Measurements from ENCODE around the gene INPP4B. TPM values are rescaled to one million over a fixed set of nuclear protein-coding genes. Genes with fewer than 3 reads are reported as not detected.

Gene INPP4B
- total RNA-seq, 1 donor from 2014 or later = 12.0 TPM

GRCh38 chr4:142291299-142292050, 554.6 kb downstream of the INPP4B start:
- H3K4me3 ChIP-seq (ENCODE audit: low read depth, low read length) = no peak overlapping the region
- TF ChIP-seq, protein P1, sequence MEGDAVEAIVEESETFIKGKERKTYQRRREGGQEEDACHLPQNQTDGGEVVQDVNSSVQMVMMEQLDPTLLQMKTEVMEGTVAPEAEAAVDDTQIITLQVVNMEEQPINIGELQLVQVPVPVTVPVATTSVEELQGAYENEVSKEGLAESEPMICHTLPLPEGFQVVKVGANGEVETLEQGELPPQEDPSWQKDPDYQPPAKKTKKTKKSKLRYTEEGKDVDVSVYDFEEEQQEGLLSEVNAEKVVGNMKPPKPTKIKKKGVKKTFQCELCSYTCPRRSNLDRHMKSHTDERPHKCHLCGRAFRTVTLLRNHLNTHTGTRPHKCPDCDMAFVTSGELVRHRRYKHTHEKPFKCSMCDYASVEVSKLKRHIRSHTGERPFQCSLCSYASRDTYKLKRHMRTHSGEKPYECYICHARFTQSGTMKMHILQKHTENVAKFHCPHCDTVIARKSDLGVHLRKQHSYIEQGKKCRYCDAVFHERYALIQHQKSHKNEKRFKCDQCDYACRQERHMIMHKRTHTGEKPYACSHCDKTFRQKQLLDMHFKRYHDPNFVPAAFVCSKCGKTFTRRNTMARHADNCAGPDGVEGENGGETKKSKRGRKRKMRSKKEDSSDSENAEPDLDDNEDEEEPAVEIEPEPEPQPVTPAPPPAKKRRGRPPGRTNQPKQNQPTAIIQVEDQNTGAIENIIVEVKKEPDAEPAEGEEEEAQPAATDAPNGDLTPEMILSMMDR (conservative IDR thresholded peaks at IDR 0.05; ENCODE audit: low read depth, low read length) = no peak
- no peak for DNase-seq (ENCODE audit: low read depth)

DNA sequence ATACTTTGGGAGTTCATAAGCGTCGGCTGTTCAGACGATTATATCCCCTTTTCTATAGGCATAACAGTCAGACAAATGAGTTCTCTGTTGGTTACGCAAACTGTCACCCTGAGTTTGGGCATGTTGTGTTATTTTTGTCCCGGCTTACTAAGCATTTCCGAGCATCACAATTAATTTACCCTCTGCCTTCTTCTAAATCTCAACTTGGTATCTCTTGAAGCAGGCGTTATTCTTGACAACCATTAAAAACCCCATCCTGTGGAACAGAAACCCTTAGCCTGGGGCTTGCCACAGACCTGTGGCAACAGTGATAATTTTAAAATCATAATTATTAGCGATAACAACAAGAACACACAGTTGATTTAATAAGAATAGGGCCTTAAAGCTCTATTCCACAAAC, 558.7 kb downstream of the INPP4B start:
- TF ChIP-seq, protein P1 (conservative IDR thresholded peaks at IDR 0.05; ENCODE audit: low read depth, low read length) = no peak
- no peak for DNase-seq (ENCODE audit: low read depth)
- H3K4me3 ChIP-seq (ENCODE audit: low read depth, low read length) = no peak overlapping the region

GRCh38 chr4:142285222-142285583, 560.9 kb downstream of the INPP4B start:
- DNase-seq (ENCODE audit: low read depth) = no peak
- TF ChIP-seq, protein P1 (conservative IDR thresholded peaks at IDR 0.05; ENCODE audit: low read depth, low read length) = no peak
- H3K4me3 ChIP-seq (ENCODE audit: low read depth, low read length) = no peak overlapping the region

- H3K4me3 ChIP-seq (ENCODE audit: low read depth, low read length) = no peak overlapping the region
- TF ChIP-seq, protein P1 (conservative IDR thresholded peaks at IDR 0.05; ENCODE audit: low read depth, low read length) = no peak
- DNase-seq (ENCODE audit: low read depth) = no peak
Measured at GRCh38 chr4:142284402-142285221, 561.5 kb downstream of the INPP4B start.

- TF ChIP-seq, protein P1 (conservative IDR thresholded peaks at IDR 0.05; ENCODE audit: low read depth, low read length) = peak; percentile 58
- no peak overlapping the region for H3K4me3 ChIP-seq (ENCODE audit: low read depth, low read length)
- DNase-seq (ENCODE audit: low read depth) = no peak
Measured at GRCh38 chr4:142282870-142283431, 563.1 kb downstream of the INPP4B start.

DNA sequence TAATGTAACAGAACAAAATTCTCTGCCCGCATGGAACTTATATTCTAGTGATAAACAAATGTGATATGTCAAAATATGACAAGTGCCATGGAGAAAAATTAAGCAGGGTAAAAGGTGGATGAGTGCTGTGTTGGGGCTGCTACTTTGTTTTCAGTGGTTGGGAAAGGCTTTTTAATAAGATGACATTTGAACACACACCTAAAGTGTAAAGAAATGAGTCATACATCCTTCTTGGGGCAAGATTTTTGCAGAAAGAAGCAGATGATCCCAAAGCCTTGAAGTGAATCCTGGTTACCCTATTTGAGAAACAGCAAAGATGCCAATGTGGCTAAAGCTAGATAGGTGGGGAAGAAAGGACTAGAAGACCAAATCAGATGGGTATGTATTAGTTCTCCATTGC, 564.1 kb downstream of the INPP4B start:
- TF ChIP-seq, protein P1 (conservative IDR thresholded peaks at IDR 0.05; ENCODE audit: low read depth, low read length) = no peak
- DNase-seq (ENCODE audit: low read depth) = no peak
- no peak overlapping the region for H3K4me3 ChIP-seq (ENCODE audit: low read depth, low read length)

Measured in epithelial cell of proximal tubule (primary cell).